D721Med (cell line): ENCODE results near the gene NFATC2.
"Not testable (repeated sequence)": the region's sequence is repeated elsewhere in the genome, so short reads cannot be mapped to it uniquely, and the experiment has no call there.

ENCODE experiments used
- DNase-seq: peaks from one replicate; pipeline ENCODE4 v3.0.0; 2011; ENCODE audit warnings: low spot score; ENCODE audit not compliant: insufficient read length
- FAIRE-seq: peaks from 2 replicates; lab custom pipeline; 2011; peaks lifted over from hg19 to GRCh38; lab: Jason Lieb, UNC
- CTCF ChIP-seq: IDR thresholded peaks from 2 replicates; pipeline ENCODE4 v1.5.1; 2012; ENCODE audit warnings: mild to moderate bottlenecking, control low read depth; ENCODE audit not compliant: insufficient read depth; ENCODE audit errors: missing control alignments

Gene NFATC2

GRCh38 chr20:51575486-51575885, 33.0 kb upstream of the NFATC2 start:
- no peak for FAIRE-seq
- TF ChIP-seq CTCF: no peak
- DNase-seq: no peak

GRCh38 chr20:51574248-51575033, 31.9 kb upstream of the NFATC2 start:
- no peak for DNase-seq
- FAIRE-seq: no peak
- no peak for TF ChIP-seq CTCF

- TF ChIP-seq CTCF: no peak
- DNase-seq (no peak), FAIRE-seq (no peak)
These were observed 31.2 kb upstream of the NFATC2 start for GRCh38 chr20:51573576-51574243.

GRCh38 chr20:51571460-51571794, 28.9 kb upstream of the NFATC2 start:
- FAIRE-seq: no peak
- DNase-seq: no peak
- no peak for TF ChIP-seq CTCF

- no peak for FAIRE-seq
- no peak for TF ChIP-seq CTCF
- no peak for DNase-seq
These were observed 28.4 kb upstream of the NFATC2 start for GRCh38 chr20:51570739-51571459.

GRCh38 chr20:51569815-51570738, 27.6 kb upstream of the NFATC2 start:
- TF ChIP-seq CTCF: no peak
- no peak for FAIRE-seq
- DNase-seq: no peak

- DNase-seq, FAIRE-seq: not testable (repeated sequence)
These were observed 26.0 kb upstream of the NFATC2 start for GRCh38 chr20:51568533-51568932.
